Neuron (in vitro differentiated cells): Measurements from ENCODE around the gene DISC1.
"Not testable (repeated sequence)": the region's sequence is repeated elsewhere in the genome, so short reads cannot be mapped to it uniquely, and the experiment has no call there.

ENCODE experiments used
- H2AFZ ChIP-seq: one replicate; pipeline ENCODE4 v1.6.1; 2013; ENCODE audit warnings: low read depth, mild to moderate bottlenecking, inconsistent platforms, low read length, moderate library complexity
- H3K27me3 ChIP-seq: one replicate; pipeline ENCODE4 v1.6.1; 2013; ENCODE audit warnings: low read length; ENCODE audit not compliant: insufficient read depth
- H3K36me3 ChIP-seq: one replicate; pipeline ENCODE4 v1.6.1; 2013; ENCODE audit warnings: low read length; ENCODE audit not compliant: insufficient read depth
- H3K4me1 ChIP-seq: one replicate; pipeline ENCODE4 v1.6.1; 2013; ENCODE audit warnings: low read length; ENCODE audit not compliant: insufficient read depth
- H3K4me3 ChIP-seq: 2 replicates; pipeline ENCODE4 v1.5.1; 2013; ENCODE audit warnings: mild to moderate bottlenecking, low read length, moderate library complexity
- H3K9me3 ChIP-seq: one replicate; pipeline ENCODE4 v1.6.1; 2013; ENCODE audit warnings: low read length

Gene DISC1

GRCh38 chr1:231632119-231632518 lies 5.5 kb downstream of the DISC1 start:
- no peaks in the 10 kb centered on the region for H3K4me1 ChIP-seq
- no peaks in the 10 kb centered on the region for H3K9me3 ChIP-seq
- no peak overlapping the region for H3K4me3 ChIP-seq
- H2AFZ ChIP-seq: no peak overlapping the region
- H3K36me3 ChIP-seq: no peaks in the 10 kb centered on the region
- no peaks in the 10 kb centered on the region for H3K27me3 ChIP-seq

- Histone ChIP-seq H3K9me3 (no peaks in the 10 kb centered on the region), H2AFZ (no peak overlapping the region), H3K36me3 (no peaks in the 10 kb centered on the region), H3K4me1 (no peaks in the 10 kb centered on the region), H3K4me3 (no peak overlapping the region), H3K27me3 (no peaks in the 10 kb centered on the region)
Observed at GRCh38 chr1:231634323-231635013, 7.9 kb downstream of the DISC1 start.

DNA sequence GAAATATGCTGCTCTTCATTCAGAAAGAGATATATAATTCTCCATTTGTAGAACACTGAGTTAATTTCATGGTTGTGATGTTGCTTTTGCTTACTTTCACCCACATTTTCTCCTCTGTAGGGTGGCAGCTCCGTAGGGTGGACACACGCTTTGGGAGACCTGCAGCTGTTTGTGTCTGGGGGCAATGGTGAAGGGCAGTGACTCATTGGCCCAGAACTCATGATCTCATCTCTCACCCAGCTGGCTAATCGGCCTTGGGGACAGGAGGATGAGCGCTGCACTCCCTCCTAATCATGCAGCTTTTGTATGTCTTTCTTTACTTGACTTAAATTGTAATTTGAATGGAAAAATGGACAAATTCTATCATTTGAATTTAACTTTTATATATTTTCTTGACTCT lies 9.6 kb downstream of the DISC1 start:
- H3K36me3 ChIP-seq: no peaks in the 10 kb centered on the region
- H3K4me1 ChIP-seq: no peaks in the 10 kb centered on the region
- H3K27me3 ChIP-seq: no peaks in the 10 kb centered on the region
- no peaks in the 10 kb centered on the region for H3K9me3 ChIP-seq
- no peak overlapping the region for H3K4me3 ChIP-seq
- H2AFZ ChIP-seq: no peak overlapping the region

DNA sequence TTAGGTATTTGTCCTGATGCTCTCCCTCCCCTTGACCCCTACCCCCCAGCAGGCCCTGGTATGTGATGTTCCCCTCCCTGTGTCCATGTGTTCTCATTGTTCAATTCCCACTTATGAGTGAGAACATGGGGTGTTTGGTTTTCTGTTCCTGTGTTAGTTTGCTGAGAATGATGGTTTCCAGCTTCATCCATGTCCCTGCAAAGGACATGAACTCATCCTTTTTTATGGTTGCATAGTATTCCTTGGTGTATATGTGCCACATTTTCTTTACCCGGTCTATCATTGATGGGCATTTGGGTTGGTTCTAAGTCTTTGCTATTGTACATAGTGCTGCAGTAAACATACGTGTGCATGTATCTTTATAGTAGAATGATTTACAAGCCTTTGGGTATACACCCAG lies 10.3 kb downstream of the DISC1 start:
- H3K36me3 ChIP-seq: not testable (repeated sequence)

DNA sequence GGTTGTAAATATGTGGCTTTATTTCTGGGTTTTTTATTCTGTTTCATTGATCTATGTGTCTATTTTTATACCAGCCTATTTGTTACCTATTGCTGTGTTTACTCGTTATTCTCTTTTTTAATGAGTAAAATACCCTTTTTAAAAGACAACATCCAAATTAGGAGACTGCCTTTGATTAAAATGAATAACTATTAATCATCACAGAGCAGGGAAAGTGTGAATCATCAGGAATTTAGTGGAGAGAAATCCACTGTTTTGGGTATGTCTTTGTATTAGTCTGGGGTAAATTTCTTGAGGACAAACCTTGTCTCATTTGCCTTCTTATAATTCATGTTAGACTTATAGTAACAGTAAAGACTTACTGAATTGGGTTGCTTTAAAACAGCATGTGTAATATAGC lies 12.1 kb downstream of the DISC1 start:
- Histone ChIP-seq H3K36me3 (no peaks in the 10 kb centered on the region), H3K27me3 (no peaks in the 10 kb centered on the region), H3K4me3 (no peak overlapping the region), H3K9me3 (no peaks in the 10 kb centered on the region), H2AFZ (no peak overlapping the region), H3K4me1 (no peaks in the 10 kb centered on the region)

More for the DNA sequence above, 10.3 kb downstream of the DISC1 start:
- H3K4me1 ChIP-seq, H3K4me3 ChIP-seq, H3K9me3 ChIP-seq, H2AFZ ChIP-seq, H3K27me3 ChIP-seq: not testable (repeated sequence)

GRCh38 chr1:231639819-231640218 lies 13.2 kb downstream of the DISC1 start:
- H3K36me3 ChIP-seq: no peaks in the 10 kb centered on the region
- H3K4me1 ChIP-seq: no peaks in the 10 kb centered on the region
- H3K27me3 ChIP-seq: no peaks in the 10 kb centered on the region
- H3K9me3 ChIP-seq: no peaks in the 10 kb centered on the region
- no peak overlapping the region for H3K4me3 ChIP-seq
- H2AFZ ChIP-seq: no peak overlapping the region

GRCh38 chr1:231641444-231641843 lies 14.9 kb downstream of the DISC1 start:
- H3K4me3 ChIP-seq, H3K4me1 ChIP-seq, H3K9me3 ChIP-seq, H3K36me3 ChIP-seq, H3K27me3 ChIP-seq, H2AFZ ChIP-seq: not testable (repeated sequence)

GRCh38 chr1:231642061-231642460 lies 15.5 kb downstream of the DISC1 start:
- H3K27me3 ChIP-seq, H3K4me1 ChIP-seq, H3K4me3 ChIP-seq, H3K9me3 ChIP-seq, H2AFZ ChIP-seq, H3K36me3 ChIP-seq: not testable (repeated sequence)

GRCh38 chr1:231642618-231643017 lies 16.0 kb downstream of the DISC1 start:
- no peak overlapping the region for H3K4me3 ChIP-seq
- H3K4me1 ChIP-seq: no peaks in the 10 kb centered on the region
- no peaks in the 10 kb centered on the region for H3K36me3 ChIP-seq
- no peaks in the 10 kb centered on the region for H3K9me3 ChIP-seq
- no peak overlapping the region for H2AFZ ChIP-seq
- no peaks in the 10 kb centered on the region for H3K27me3 ChIP-seq

DNA sequence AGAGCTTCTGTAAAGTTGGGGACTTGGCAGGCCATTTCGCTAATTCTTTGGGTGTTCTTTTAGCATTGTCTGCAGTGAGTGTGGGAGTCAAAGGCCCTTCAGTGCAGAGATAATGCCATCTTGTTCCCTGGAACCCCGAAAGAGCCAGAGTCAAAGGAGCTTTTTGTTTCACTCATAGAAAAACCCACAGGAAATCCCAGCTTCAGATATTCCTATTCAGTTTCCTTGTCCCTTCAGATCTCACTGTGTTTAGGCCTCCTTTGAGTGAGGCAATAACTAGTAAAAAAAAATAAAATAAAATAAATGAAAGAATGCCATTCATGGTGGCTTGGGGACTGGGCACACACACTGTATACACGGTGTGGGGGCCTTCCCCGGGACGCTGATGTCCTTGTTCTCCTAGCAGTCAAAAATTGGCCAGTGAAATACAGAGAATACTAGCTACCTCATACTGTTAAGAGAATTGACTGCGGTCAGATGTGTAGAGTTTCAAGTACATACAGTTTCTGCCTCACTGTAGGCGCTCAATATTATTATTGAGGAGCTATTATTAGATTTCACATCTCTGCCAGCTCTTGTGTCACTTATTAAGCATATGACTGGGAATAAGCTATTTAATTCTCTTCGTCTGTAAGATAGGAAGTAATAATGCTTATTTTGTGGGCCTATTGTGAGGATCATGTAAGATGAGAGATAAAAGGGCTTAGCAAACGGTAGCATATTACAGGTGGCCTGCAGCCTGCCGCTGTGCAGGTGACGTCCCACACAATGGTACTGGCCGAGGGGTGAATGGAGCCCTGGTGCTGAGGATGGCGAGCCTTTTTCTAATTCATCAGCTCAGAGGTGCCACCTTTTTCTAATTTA lies 16.7 kb downstream of the DISC1 start:
- H3K36me3 ChIP-seq: no peaks in the 10 kb centered on the region
- H3K4me1 ChIP-seq: no peaks in the 10 kb centered on the region
- H3K9me3 ChIP-seq: no peaks in the 10 kb centered on the region
- no peak overlapping the region for H2AFZ ChIP-seq
- no peak overlapping the region for H3K4me3 ChIP-seq
- no peaks in the 10 kb centered on the region for H3K27me3 ChIP-seq

DNA sequence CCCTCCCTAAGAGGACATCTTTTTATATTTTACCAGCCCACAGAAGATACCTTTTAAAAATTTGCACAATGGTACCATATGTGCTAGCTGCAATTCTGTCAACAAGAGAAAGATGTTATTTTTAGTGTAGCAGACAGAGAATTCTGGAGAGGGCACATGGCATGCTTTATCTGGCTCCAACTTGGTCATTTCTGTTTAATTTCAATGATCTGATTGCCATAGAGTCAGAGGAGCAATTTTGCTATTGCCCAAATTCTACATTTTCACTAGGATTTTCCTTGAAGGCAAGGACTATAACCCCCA lies 17.3 kb downstream of the DISC1 start:
- Histone ChIP-seq H3K27me3 (no peaks in the 10 kb centered on the region), H3K4me1 (no peaks in the 10 kb centered on the region), H3K4me3 (no peak overlapping the region), H3K9me3 (no peaks in the 10 kb centered on the region), H2AFZ (no peak overlapping the region), H3K36me3 (no peaks in the 10 kb centered on the region)

DNA sequence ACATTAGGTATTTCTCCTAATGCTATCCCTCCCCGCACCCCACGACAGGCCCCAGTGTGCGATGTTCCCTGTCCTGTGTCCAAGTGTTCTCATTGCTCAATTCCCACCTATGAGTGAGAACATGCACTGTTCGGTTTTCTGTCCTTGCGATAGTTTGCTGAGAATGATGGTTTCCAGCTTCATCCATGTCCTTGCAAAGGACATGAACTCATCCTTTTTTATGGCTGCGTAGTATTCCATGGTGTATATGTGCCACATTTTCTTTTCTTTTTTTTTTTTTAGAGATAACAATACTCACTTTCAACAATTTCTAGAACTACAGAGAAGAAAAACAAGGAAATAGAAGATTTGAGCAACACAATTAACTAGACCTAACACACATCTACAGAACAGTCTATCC lies 19.0 kb downstream of the DISC1 start:
- H3K4me1 ChIP-seq, H3K9me3 ChIP-seq, H3K27me3 ChIP-seq, H3K4me3 ChIP-seq, H2AFZ ChIP-seq, H3K36me3 ChIP-seq: not testable (repeated sequence)

GRCh38 chr1:231646165-231646564 lies 19.6 kb downstream of the DISC1 start:
- H3K27me3 ChIP-seq, H2AFZ ChIP-seq, H3K4me1 ChIP-seq, H3K4me3 ChIP-seq, H3K36me3 ChIP-seq, H3K9me3 ChIP-seq: not testable (repeated sequence)
